Keratinocyte (primary cell): ENCODE data around the gene EPYC. TPM values are rescaled to one million over a fixed set of nuclear protein-coding genes. Genes with fewer than 3 reads are reported as not detected.

Experiments used
- DNase-seq: peaks from one replicate; pipeline ENCODE4 v3.0.0-alpha.2; 2011; ENCODE audit warnings: low read depth, missing footprints, low spot score
- FAIRE-seq: peaks from 2 replicates; lab custom pipeline; 2011; peaks lifted over from hg19 to GRCh38; lab: Jason Lieb, UNC
- H2AFZ ChIP-seq: 2 replicates; pipeline ENCODE4 v1.6.0; 2012; ENCODE audit warnings: low read length, control low read depth, inconsistent platforms; ENCODE audit not compliant: control insufficient read depth
- H3K27ac ChIP-seq: 2 replicates; pipeline ENCODE4 v1.5.1; 2011; ENCODE audit warnings: low read length; ENCODE audit not compliant: control insufficient read depth, insufficient read depth
- H3K27me3 ChIP-seq: 3 replicates; pipeline ENCODE4 v1.6.0; 2011; ENCODE audit warnings: low read length; ENCODE audit not compliant: control insufficient read depth, insufficient read depth; ENCODE audit errors: extremely low read depth
- H3K36me3 ChIP-seq, 2 experiments: 2 replicates in 1 of 2; 3 replicates in 1 of 2; pipeline ENCODE4 v1.5.1; 2011; ENCODE audit warnings: low read length in 2 of 2, mild to moderate bottlenecking in 1 of 2; ENCODE audit not compliant: control insufficient read depth in 2 of 2, insufficient read depth in 2 of 2; ENCODE audit errors: extremely low read depth in 1 of 2
- H3K4me1 ChIP-seq: 3 replicates; pipeline ENCODE4 v1.5.1; 2011; ENCODE audit warnings: low read length; ENCODE audit not compliant: control insufficient read depth, insufficient read depth; ENCODE audit errors: extremely low read depth
- H3K4me2 ChIP-seq: 3 replicates; pipeline ENCODE4 v1.6.0; 2011; ENCODE audit warnings: low read depth, low read length; ENCODE audit not compliant: control insufficient read depth, insufficient read depth; ENCODE audit errors: extremely low read depth
- H3K4me3 ChIP-seq, 3 experiments: fragments of 200-600 bp in 1 of 3; sonication (generic) in 1 of 3; 2 replicates in 2 of 3; 3 replicates in 1 of 3; pipeline ENCODE4 v1.5.1; 2011 to 2016; ENCODE audit warnings: low read length in 3 of 3, mild to moderate bottlenecking in 3 of 3, control low read depth in 2 of 3, inconsistent platforms in 1 of 3, low read depth in 1 of 3, mixed read lengths in 1 of 3, mixed run types in 1 of 3, moderate library complexity in 1 of 3; ENCODE audit not compliant: control insufficient read depth in 2 of 3, insufficient read depth in 2 of 3; ENCODE audit errors: extremely low read depth in 1 of 3
- H3K79me2 ChIP-seq: 2 replicates; pipeline ENCODE4 v1.6.0; 2012; ENCODE audit warnings: low read length; ENCODE audit not compliant: control insufficient read depth, insufficient read depth
- H3K9ac ChIP-seq: 3 replicates; pipeline ENCODE4 v1.6.0; 2011; ENCODE audit warnings: low read length; ENCODE audit not compliant: control insufficient read depth, insufficient read depth; ENCODE audit errors: extremely low read depth
- H3K9me1 ChIP-seq: 3 replicates; pipeline ENCODE4 v1.6.0; 2011; ENCODE audit warnings: low read length; ENCODE audit not compliant: control insufficient read depth, insufficient read depth; ENCODE audit errors: extremely low read depth
- H3K9me3 ChIP-seq: 2 replicates; pipeline ENCODE4 v1.5.1; 2012; ENCODE audit warnings: low read depth, low read length; ENCODE audit not compliant: control insufficient read depth
- H4K20me1 ChIP-seq: 3 replicates; pipeline ENCODE4 v1.6.0; 2011; ENCODE audit warnings: low read length; ENCODE audit not compliant: control insufficient read depth, insufficient read depth; ENCODE audit errors: extremely low read depth
- EZH2 ChIP-seq: IDR thresholded peaks from one replicate; pipeline ENCODE4 v1.6.1; 2012; ENCODE audit warnings: inconsistent platforms, mild to moderate bottlenecking, low read length, moderate library complexity
- dilution Hi-C: fragments of 300-500 bp; cut with MboI; formaldehyde crosslinking; loops from one replicate; pipeline ENCODE4 v1.7.0; 2020; ENCODE audit warnings: low sequenced_read_pairs; ENCODE audit not compliant: extremely low pct_ligation_motif_present
- polyA plus RNA-seq, 5 experiments: library from polyadenylated mRNA; depleted of rRNA in 3 of 5; stranded (reverse) in 3 of 5; stranded (forward) in 1 of 5; unstranded in 1 of 5; fragments of >200 nt; gene quantifications; 1 replicate in 1 of 5; 2 replicates in 3 of 5; 3 replicates in 1 of 5; pipeline versions ENCODE4 v1.2.1 to v1.2.3, GENCODE V29; 2011 to 2012; ENCODE audit warnings: missing spikeins in 2 of 5, low read depth in 1 of 5, low replicate concordance in 1 of 5
- TF ChIP-seq, protein P1 (sequence below), 3 experiments: IDR thresholded peaks in 1 of 3; conservative IDR thresholded peaks in 1 of 3; optimal IDR thresholded peaks in 1 of 3; 2 replicates in 2 of 3; 3 replicates in 1 of 3; pipeline versions ENCODE3 to v1.5.1; 2011; ENCODE audit warnings: low read length in 3 of 3, mild to moderate bottlenecking in 3 of 3, moderate library complexity in 2 of 3, control low read depth in 1 of 3, inconsistent platforms in 1 of 3; ENCODE audit not compliant: insufficient read depth in 2 of 3; ENCODE audit errors: extremely low read depth in 1 of 3

EPYC gene
- polyA plus RNA-seq, 1 donor (not counting 4 experiments of a cell fraction or from before 2014, with no cell fraction given): not detected

DNA sequence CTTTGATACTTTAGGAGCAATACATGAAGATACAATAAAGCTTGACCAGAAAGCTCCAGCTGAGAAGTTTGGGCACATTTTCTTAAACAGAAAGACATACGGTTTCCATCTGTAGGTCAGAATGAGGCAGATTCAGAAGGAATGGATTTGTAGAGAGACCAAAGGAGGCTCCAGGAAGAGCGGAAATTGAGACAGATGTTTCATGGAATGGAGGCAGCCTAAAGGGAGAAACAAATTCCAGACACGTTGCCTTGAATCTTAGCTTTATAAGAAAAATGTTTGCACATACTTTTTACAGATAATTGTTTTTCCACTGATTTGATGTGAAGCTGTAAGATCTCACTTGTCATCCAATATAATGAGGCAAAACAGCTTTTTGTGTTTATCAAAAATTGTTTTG is 24.8 kb downstream of the EPYC start:
- no peak for DNase-seq
- no peaks in the 10 kb centered on the region for H3K79me2 ChIP-seq
- H3K4me3 ChIP-seq: no peak overlapping the region
- no peak overlapping the region for H3K9ac ChIP-seq
- H2AFZ ChIP-seq: no peak overlapping the region
- no peaks in the 10 kb centered on the region for H3K9me3 ChIP-seq
- dilution Hi-C loops: loop anchor here (25.0 kb wide), 1 partner anchor 357 kb away; no protein-coding TSS in a partner anchor
- FAIRE-seq: no peak
- no peaks in the 10 kb centered on the region for H3K36me3 ChIP-seq
- no peaks in the 10 kb centered on the region for H3K4me1 ChIP-seq
- no peaks in the 10 kb centered on the region for H4K20me1 ChIP-seq
- no peaks in the 10 kb centered on the region for H3K9me1 ChIP-seq
- H3K27ac ChIP-seq: no peak overlapping the region
- TF ChIP-seq, protein P1, sequence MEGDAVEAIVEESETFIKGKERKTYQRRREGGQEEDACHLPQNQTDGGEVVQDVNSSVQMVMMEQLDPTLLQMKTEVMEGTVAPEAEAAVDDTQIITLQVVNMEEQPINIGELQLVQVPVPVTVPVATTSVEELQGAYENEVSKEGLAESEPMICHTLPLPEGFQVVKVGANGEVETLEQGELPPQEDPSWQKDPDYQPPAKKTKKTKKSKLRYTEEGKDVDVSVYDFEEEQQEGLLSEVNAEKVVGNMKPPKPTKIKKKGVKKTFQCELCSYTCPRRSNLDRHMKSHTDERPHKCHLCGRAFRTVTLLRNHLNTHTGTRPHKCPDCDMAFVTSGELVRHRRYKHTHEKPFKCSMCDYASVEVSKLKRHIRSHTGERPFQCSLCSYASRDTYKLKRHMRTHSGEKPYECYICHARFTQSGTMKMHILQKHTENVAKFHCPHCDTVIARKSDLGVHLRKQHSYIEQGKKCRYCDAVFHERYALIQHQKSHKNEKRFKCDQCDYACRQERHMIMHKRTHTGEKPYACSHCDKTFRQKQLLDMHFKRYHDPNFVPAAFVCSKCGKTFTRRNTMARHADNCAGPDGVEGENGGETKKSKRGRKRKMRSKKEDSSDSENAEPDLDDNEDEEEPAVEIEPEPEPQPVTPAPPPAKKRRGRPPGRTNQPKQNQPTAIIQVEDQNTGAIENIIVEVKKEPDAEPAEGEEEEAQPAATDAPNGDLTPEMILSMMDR (optimal IDR thresholded peaks at IDR 0.05 in 1 of 3, IDR thresholded peaks at IDR 0.05 in 1 of 3, conservative IDR thresholded peaks at IDR 0.05 in 1 of 3; ENCODE audit: extremely low read depth in 1 of 3, insufficient read depth in 2 of 3, low read length in 3 of 3): no peak
- no peak for TF ChIP-seq EZH2
- no peaks in the 10 kb centered on the region for H3K27me3 ChIP-seq
- no peak overlapping the region for H3K4me2 ChIP-seq

DNA sequence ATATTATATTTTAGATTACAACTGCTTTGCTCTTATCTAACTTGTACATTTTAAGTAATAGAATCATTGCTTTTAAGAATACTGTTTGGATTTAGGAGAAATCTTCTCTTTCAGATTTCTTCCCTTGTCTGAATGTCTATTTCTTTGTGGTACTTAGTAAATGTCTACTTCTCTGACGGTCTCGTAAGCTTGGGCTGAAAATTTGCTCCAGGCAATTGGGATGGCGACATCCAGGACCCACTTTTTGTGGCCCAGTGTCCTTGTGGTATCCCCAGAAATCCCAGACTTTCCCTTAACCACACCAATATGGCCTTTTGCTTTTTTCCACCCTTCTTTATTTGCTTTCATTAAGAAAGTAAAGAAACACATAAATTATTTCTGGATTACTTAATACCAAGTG is 25.8 kb downstream of the EPYC start:
- FAIRE-seq (no peak), DNase-seq (no peak)
- H3K36me3 ChIP-seq: no peaks in the 10 kb centered on the region
- TF ChIP-seq, protein P1 (optimal IDR thresholded peaks at IDR 0.05 in 1 of 3, IDR thresholded peaks at IDR 0.05 in 1 of 3, conservative IDR thresholded peaks at IDR 0.05 in 1 of 3; ENCODE audit: extremely low read depth in 1 of 3, insufficient read depth in 2 of 3, low read length in 3 of 3): no peak
- no peak for TF ChIP-seq EZH2
- dilution Hi-C loops: loop anchor here (25.0 kb wide), 1 partner anchor 358 kb away; no protein-coding TSS in a partner anchor
- no peaks in the 10 kb centered on the region for H3K9me1 ChIP-seq
- H3K4me1 ChIP-seq: peaks cover 2% of the 10 kb centered on the region
- no peak overlapping the region for H2AFZ ChIP-seq
- no peaks in the 10 kb centered on the region for H3K27me3 ChIP-seq
- no peaks in the 10 kb centered on the region for H3K9me3 ChIP-seq
- H4K20me1 ChIP-seq: no peaks in the 10 kb centered on the region
- no peak overlapping the region for H3K4me3 ChIP-seq
- no peak overlapping the region for H3K27ac ChIP-seq
- H3K9ac ChIP-seq: no peak overlapping the region
- no peaks in the 10 kb centered on the region for H3K79me2 ChIP-seq
- no peak overlapping the region for H3K4me2 ChIP-seq
